Kidney (tissue), 14 donors: Measurements from ENCODE around the gene ITPKC. TPM values are rescaled to one million over a fixed set of nuclear protein-coding genes. Genes with fewer than 3 reads are reported as not detected.

Experiments used
- DNase-seq, 5 donors: peaks; one replicate each; pipeline ENCODE4 v3.0.0-alpha.2; 2013 to 2020
- FAIRE-seq: peaks from 2 replicates; lab custom pipeline; 2012; peaks lifted over from hg19 to GRCh38; lab: Jason Lieb, UNC
- H3K27ac ChIP-seq, 2 donors: one replicate each; pipeline ENCODE4 v1.7.0; 2013; ENCODE audit warnings: low read depth in 2 of 2, low read length in 2 of 2, inconsistent platforms in 1 of 2
- H3K27me3 ChIP-seq: one replicate; pipeline ENCODE4 v1.7.1; 2013; ENCODE audit warnings: low read length, inconsistent platforms; ENCODE audit not compliant: control insufficient read depth, insufficient read depth
- H3K36me3 ChIP-seq, 3 donors: one replicate each; pipeline versions ENCODE4 v1.7.0 to v1.7.1; 2013; ENCODE audit warnings: low read length in 3 of 3, control low read depth in 1 of 3, inconsistent platforms in 1 of 3; ENCODE audit not compliant: insufficient read depth in 3 of 3, control insufficient read depth in 2 of 3
- H3K4me1 ChIP-seq, 3 donors: one replicate each; pipeline versions ENCODE4 v1.7.0 to v1.7.1; 2013; ENCODE audit warnings: low read length in 3 of 3, inconsistent platforms in 1 of 3, low read depth in 1 of 3; ENCODE audit not compliant: control insufficient read depth in 2 of 3, insufficient read depth in 2 of 3
- H3K4me3 ChIP-seq, 3 donors: one replicate each; pipeline versions ENCODE4 v1.7.0 to v1.8.1; 2013; ENCODE audit warnings: low read length in 3 of 3, control low read depth in 1 of 3, inconsistent platforms in 1 of 3
- H3K9ac ChIP-seq, 3 donors: one replicate each; pipeline versions ENCODE4 v1.7.0 to v1.7.1; 2013; ENCODE audit warnings: low read length in 3 of 3, control low read depth in 1 of 3, inconsistent platforms in 1 of 3
- H3K9me3 ChIP-seq, 3 donors: one replicate each; pipeline versions ENCODE4 v1.7.0 to v1.7.1; 2013; ENCODE audit warnings: low read length in 3 of 3, control low read depth in 1 of 3, inconsistent platforms in 1 of 3; ENCODE audit not compliant: control insufficient read depth in 2 of 3, insufficient read depth in 1 of 3
- CTCF ChIP-seq: IDR thresholded peaks from 3 replicates; pipeline ENCODE4 v1.5.1; 2012; ENCODE audit warnings: mild to moderate bottlenecking, moderate library complexity, borderline replicate concordance; ENCODE audit not compliant: insufficient read depth; ENCODE audit errors: extremely low read depth
- intact Hi-C: fragments of 100-400 bp; cut with DNase I; formaldehyde crosslinking; loops from one replicate; pipeline ENCODE4 v1.11.1; 2022
- polyA plus RNA-seq: library from polyadenylated mRNA; stranded (reverse); fragments of 350-450 nt; fragmentation: Illumina TruSeq; extraction: RNeasy Lipid Tissue Mini Kit (QIAGEN cat#74804); gene quantifications from one replicate; pipeline ENCODE4 v1.2.3, GENCODE V29; 2014; ENCODE audit warnings: low read depth, low replicate concordance; ENCODE audit not compliant: insufficient read depth
- total RNA-seq: library from RNA; stranded (reverse); fragmentation: NEBNext Ultra II Directional; extraction: Animal tissue kit (Norgen Biotek cat#: 25700); gene quantifications from one replicate; pipeline ENCODE4 v1.2.1, GENCODE V29; 2021
- donor health status: control.
- donor health status: control.
- donor health status: control.
- donor health status: control.
- donor health status: control.
- donor health status: DM: yes; HTN: yes; CAD: no.
- donor health status: Normal renal cell carcinoma (clear cell type).

The ITPKC gene
- total and polyA plus RNA-seq, 2 donors from 2014 or later, result 14.3 to 27.9 TPM

- intact Hi-C loops, result no loop called here
- FAIRE-seq, result no peak
- peaks cover 0 to 5% (median 5%) of the 10 kb centered on the region in 3 donors for H3K4me1 ChIP-seq
- no peaks in the 10 kb centered on the region for H3K27me3 ChIP-seq
- DNase-seq, result peak in 2 of 5 donors; percentile 21 to 88
- H3K9ac ChIP-seq, result no peak overlapping the region
- H3K36me3 ChIP-seq, result peaks cover under 1 to 10% (median 7%) of the 10 kb centered on the region in 3 donors
- no peak for TF ChIP-seq CTCF
- H3K4me3 ChIP-seq, result no peak overlapping the region
- H3K27ac ChIP-seq, result no peak overlapping the region
- no peaks in the 10 kb centered on the region for H3K9me3 ChIP-seq
Measured at GRCh38 chr19:40687525-40688016, 29.3 kb upstream of the ITPKC start.

GRCh38 chr19:40688309-40688708, 28.6 kb upstream of the ITPKC start:
- intact Hi-C loops, result no loop called here
- H3K9me3 ChIP-seq, result no peaks in the 10 kb centered on the region
- H3K27ac ChIP-seq, result no peak overlapping the region
- no peak overlapping the region for H3K9ac ChIP-seq
- peaks cover 0 to 10% (median 7%) of the 10 kb centered on the region in 3 donors for H3K36me3 ChIP-seq
- peaks cover 0 to 5% (median 5%) of the 10 kb centered on the region in 3 donors for H3K4me1 ChIP-seq
- no peaks in the 10 kb centered on the region for H3K27me3 ChIP-seq
- FAIRE-seq (no peak), DNase-seq (no peak)
- TF ChIP-seq CTCF, result no peak
- H3K4me3 ChIP-seq, result peak overlapping the region in 1 of 3 donors; percentile 56

GRCh38 chr19:40688987-40689338, 27.9 kb upstream of the ITPKC start:
- no peak for FAIRE-seq

More at GRCh38 chr19:40688987-40689338, 27.9 kb upstream of the ITPKC start:
- Histone ChIP-seq H3K4me3 (peak overlapping the region; percentile 43 to 84 (median 56)), H3K9me3 (no peaks in the 10 kb centered on the region), H3K27ac (no peak overlapping the region), H3K36me3 (peaks cover 0 to 10% (median 7%) of the 10 kb centered on the region in 3 donors), H3K9ac (peak overlapping the region in 1 of 3 donors; percentile 72), H3K4me1 (peaks cover 0 to 5% (median 5%) of the 10 kb centered on the region in 3 donors), H3K27me3 (no peaks in the 10 kb centered on the region)
- TF ChIP-seq CTCF, result no peak
- DNase-seq, result peak in 1 of 5 donors; percentile 48
- intact Hi-C loops, result no loop called here
